ENCODE measurements around the gene FERD3L. TPM values are rescaled to one million over a fixed set of nuclear protein-coding genes. Genes with fewer than 3 reads are reported as not detected.

The FERD3L gene
- total RNA-seq, 2 experiments from 2014 or later, result not detected

DNA sequence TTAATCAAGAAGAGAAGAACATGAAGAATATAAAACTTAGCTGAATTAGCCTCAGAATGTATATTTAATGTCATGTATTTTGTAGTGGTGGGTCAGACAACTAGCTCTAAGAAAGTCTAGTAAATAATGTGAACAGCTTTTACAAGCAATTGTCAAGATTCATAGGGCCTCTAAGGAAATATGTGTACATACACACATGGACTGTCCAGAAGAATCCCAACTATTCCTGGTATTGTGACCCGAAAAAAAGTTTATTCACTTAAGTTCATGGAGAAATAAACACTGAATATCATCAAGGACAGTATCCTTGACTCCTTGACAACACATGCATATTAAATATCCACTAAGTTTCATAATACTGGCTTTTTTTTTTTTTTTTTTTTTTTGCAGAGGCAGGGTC is 16.4 kb downstream of the FERD3L start:
- Mint-ChIP-seq H3K9me3 (no peaks in the 10 kb centered on the region), H3K4me3 (no peak overlapping the region), H3K27me3 (no peaks in the 10 kb centered on the region), H3K36me3 (ENCODE audit: low read depth) (no peaks in the 10 kb centered on the region), H3K4me1 (no peaks in the 10 kb centered on the region), H3K27ac (no peak overlapping the region)
- POLR2A ChIA-PET, result no interaction called here
- DNase-seq, result no peak
- CTCF ChIA-PET, result no interaction called here

- POLR2A ChIA-PET, result no interaction called here
- Mint-ChIP-seq H3K4me3 (no peak overlapping the region), H3K27me3 (peaks cover 38% of the 10 kb centered on the region), H3K4me1 (no peaks in the 10 kb centered on the region), H3K27ac (no peak overlapping the region), H3K9me3 (no peaks in the 10 kb centered on the region), H3K36me3 (ENCODE audit: low read depth) (no peaks in the 10 kb centered on the region)
- CTCF ChIA-PET, result no interaction called here
- no peak for DNase-seq
These were observed 23.1 kb downstream of the FERD3L start for GRCh38 chr7:19121977-19122588.

DNA sequence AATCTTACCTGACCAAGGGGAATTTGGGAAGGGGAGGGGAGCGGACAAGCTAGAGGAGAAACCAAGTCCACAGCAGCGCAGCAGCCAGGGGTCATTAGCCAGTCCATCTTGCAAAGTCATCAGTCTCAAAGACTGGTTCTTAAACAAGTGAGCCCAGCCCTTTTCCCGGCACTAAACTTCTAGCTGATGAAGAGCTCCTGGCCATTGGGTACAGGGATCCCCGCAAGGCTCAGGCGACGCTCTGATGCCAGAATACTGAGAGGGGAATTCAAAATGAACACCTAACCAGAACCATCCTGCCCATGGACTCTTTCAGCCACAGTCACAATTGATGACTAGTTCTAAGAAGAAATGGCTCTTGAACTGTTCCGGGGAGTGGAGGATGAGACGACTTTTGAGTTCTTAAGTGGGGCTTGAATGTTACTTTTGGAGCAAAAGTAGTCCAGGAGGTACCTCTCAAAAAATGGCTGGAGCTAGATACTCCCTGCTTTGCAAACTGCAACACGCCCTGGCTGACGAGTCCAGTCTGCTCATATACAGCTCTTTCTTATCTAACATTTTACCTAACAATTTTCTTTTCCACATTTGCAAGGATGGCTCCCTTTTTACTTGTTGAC is 25.2 kb downstream of the FERD3L start:
- Mint-ChIP-seq H3K4me3 (no peak overlapping the region), H3K9me3 (no peaks in the 10 kb centered on the region), H3K27me3 (peaks cover 45% of the 10 kb centered on the region), H3K36me3 (ENCODE audit: low read depth) (no peaks in the 10 kb centered on the region), H3K27ac (no peak overlapping the region), H3K4me1 (peaks cover 4% of the 10 kb centered on the region)
- DNase-seq, result no peak
- CTCF ChIA-PET, result no interaction called here
- POLR2A ChIA-PET, result no interaction called here

GRCh38 chr7:19119372-19119771 is 25.8 kb downstream of the FERD3L start:
- POLR2A ChIA-PET, result no interaction called here
- Mint-ChIP-seq H3K27ac (no peak overlapping the region), H3K4me3 (no peak overlapping the region), H3K36me3 (ENCODE audit: low read depth) (no peaks in the 10 kb centered on the region), H3K4me1 (peaks cover 4% of the 10 kb centered on the region), H3K9me3 (no peaks in the 10 kb centered on the region), H3K27me3 (peaks cover 51% of the 10 kb centered on the region)
- DNase-seq, result no peak
- CTCF ChIA-PET, result no interaction called here

DNA sequence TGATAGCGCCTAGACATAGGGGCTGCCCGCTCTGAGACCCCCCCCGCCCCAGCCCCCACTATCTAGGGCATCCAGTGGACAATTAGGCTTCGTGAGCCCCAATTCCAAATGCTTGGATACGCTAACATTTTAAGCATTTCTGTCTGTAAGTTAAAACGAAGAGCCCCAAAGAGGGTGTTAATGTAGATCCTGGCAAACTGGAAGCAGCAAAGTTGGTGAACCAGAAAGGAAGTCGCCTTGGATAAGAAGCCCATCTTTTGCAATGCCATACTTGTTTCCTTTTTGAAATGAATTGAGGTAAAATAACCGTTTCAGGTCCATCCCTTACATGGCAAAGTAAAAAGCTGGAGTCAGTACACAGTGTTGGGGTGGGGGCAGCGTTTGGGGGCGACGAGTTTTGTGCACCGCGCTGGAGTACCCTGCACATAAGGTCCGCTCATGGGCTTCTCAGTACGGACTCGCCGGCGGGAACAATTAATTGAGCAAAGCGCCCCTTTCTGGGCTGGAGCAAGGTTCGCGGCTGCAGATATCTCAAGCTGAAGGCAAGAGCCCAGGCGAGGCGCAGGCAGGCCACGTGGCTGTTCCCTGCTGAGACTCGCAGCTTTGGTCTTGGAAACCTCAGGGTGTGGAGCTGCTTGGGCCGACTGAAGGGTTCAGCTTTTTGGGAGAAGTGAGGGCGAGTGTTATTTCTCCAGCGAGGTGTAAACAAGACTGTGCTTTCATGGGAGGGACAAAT is 26.4 kb downstream of the FERD3L start:
- DNase-seq, result no peak
- H3K4me1 Mint-ChIP-seq, result peaks cover 4% of the 10 kb centered on the region
- no peak overlapping the region for H3K4me3 Mint-ChIP-seq
- H3K9me3 Mint-ChIP-seq, result no peaks in the 10 kb centered on the region
- no peaks in the 10 kb centered on the region for H3K36me3 Mint-ChIP-seq (ENCODE audit: low read depth)
- POLR2A ChIA-PET, result no interaction called here
- CTCF ChIA-PET, result no interaction called here
- H3K27me3 Mint-ChIP-seq, result peaks cover 56% of the 10 kb centered on the region
- H3K27ac Mint-ChIP-seq, result no peak overlapping the region

DNA sequence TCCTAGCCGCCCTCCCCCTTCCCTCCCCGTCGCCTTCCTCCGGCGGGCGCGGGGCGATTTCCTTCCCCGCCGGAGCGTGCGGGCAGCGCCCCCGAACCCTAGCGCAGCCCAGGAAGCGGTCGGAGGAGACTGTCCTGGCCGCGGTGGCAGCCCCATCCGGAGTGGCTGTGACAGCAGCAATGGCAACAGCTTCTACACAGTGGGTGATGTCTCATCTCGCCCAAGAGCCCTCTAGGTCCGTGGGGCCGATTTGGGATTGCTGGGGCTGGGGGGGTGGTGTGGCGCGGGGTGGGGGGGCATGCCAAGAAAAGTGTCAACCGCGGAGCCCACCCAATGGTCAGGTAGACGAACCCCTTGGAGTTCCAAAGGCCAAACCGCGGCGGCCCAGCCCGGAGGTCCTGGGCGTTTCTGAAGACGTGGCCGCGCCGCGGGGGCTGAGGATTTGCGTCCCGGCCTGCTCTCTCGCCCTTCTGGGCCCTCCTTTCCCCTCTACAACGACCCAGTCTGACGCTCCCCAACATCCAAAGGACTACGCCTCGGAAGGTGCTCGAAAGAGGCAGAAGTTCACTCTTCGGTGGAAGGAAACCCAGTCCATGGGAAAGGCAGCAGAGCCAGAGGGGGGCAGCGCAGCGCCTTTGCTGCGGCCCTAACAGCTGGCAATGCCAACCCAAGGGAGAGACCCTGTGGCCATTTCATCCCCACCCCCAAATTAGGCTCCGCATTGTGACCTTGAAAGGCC is 27.2 kb downstream of the FERD3L start:
- H3K4me3 Mint-ChIP-seq, result no peak overlapping the region
- no peaks in the 10 kb centered on the region for H3K36me3 Mint-ChIP-seq (ENCODE audit: low read depth)
- CTCF ChIA-PET, result no interaction called here
- POLR2A ChIA-PET, result no interaction called here
- H3K27me3 Mint-ChIP-seq, result peaks cover 61% of the 10 kb centered on the region
- no peaks in the 10 kb centered on the region for H3K9me3 Mint-ChIP-seq
- no peak overlapping the region for H3K27ac Mint-ChIP-seq
- H3K4me1 Mint-ChIP-seq, result peaks cover 4% of the 10 kb centered on the region
- no peak for DNase-seq

- peak within 1 kb of the TSS; percentile 43 for H3K4me3 Mint-ChIP-seq
These were observed 27.9 kb downstream of the FERD3L start, which contains the start of gene TWIST1 for GRCh38 chr7:19117091-19117869. TWIST1 (minus strand) TSS chr7:19117636; CDS start chr7:19117321, 315 bp downstream.

DNA sequence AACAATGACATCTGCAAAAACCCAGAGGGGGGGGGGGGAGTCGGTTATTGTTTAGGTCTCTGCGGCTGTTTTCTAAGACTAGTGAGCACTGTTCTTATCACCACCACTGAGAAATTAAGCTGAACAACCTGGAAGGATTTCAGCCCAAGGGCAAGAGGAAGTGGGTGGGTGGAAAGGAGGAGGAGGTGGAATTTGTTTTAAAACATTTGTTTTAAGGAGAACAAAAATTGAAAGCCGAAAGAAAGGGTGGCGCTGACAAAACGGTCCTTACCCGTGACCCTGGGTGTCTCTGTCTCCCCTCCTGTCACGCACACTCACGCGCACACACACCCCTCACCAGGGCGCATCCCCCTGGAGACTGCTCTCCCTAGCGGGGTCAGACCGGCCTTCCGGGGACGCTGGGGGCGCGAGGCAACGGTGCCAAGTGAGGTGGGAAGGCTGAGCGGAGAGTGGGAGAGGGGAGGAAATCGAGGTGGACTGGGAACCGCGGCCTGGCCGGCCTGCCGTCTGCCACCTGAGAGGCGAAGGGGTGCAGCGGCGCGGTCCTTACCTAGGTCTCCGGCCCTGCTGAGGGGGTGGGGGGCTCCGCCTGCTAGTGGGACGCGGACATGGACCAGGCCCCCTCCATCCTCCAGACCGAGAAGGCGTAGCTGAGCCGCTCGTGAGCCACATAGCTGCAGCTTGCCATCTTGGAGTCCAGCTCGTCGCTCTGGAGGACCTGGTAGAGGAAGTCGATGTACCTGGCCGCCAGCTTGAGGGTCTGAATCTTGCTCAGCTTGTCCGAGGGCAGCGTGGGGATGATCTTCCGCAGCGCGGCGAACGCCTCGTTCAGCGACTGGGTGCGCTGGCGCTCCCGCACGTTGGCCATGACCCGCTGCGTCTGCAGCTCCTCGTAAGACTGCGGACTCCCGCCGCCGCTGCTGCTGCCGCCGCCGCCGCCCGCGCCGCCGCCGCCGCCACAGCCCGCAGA is 28.8 kb downstream of the FERD3L start:
- Mint-ChIP-seq H3K9me3 (no peaks in the 10 kb centered on the region), H3K4me1 (peaks cover 4% of the 10 kb centered on the region), H3K36me3 (ENCODE audit: low read depth) (no peaks in the 10 kb centered on the region), H3K4me3 (peak overlapping the region; percentile 7), H3K27ac (no peak overlapping the region), H3K27me3 (peaks cover 67% of the 10 kb centered on the region)
- ChIA-PET CTCF (no interaction called here), POLR2A (no interaction called here)
- DNase-seq, result no peak

More at GRCh38 chr7:19117091-19117869, 27.9 kb downstream of the FERD3L start, which contains the start of gene TWIST1:
- Mint-ChIP-seq H3K36me3 (ENCODE audit: low read depth) (no peaks in the 10 kb centered on the region), H3K4me1 (peaks cover 4% of the 10 kb centered on the region), H3K27me3 (peaks cover 65% of the 10 kb centered on the region), H3K9me3 (no peaks in the 10 kb centered on the region), H3K27ac (no peak within 1 kb of the TSS)
- ChIA-PET CTCF (no interaction called here), POLR2A (no interaction called here)
- no peak for DNase-seq

GRCh38 chr7:19114551-19114855 is 30.7 kb downstream of the FERD3L start:
- no peaks in the 10 kb centered on the region for H3K36me3 Mint-ChIP-seq (ENCODE audit: low read depth)
- H3K9me3 Mint-ChIP-seq, result no peaks in the 10 kb centered on the region
- ChIA-PET POLR2A (no interaction called here), CTCF (no interaction called here)
- peaks cover 71% of the 10 kb centered on the region for H3K27me3 Mint-ChIP-seq
- no peak overlapping the region for H3K27ac Mint-ChIP-seq
- peaks cover 4% of the 10 kb centered on the region for H3K4me1 Mint-ChIP-seq
- no peak overlapping the region for H3K4me3 Mint-ChIP-seq
- DNase-seq, result no peak

GRCh38 chr7:19113855-19114550 is 31.2 kb downstream of the FERD3L start:
- H3K4me1 Mint-ChIP-seq, result peaks cover 4% of the 10 kb centered on the region
- H3K27ac Mint-ChIP-seq, result no peak overlapping the region
- H3K36me3 Mint-ChIP-seq (ENCODE audit: low read depth), result no peaks in the 10 kb centered on the region
- ChIA-PET CTCF (no interaction called here), POLR2A (no interaction called here)
- H3K27me3 Mint-ChIP-seq, result peaks cover 71% of the 10 kb centered on the region
- no peak overlapping the region for H3K4me3 Mint-ChIP-seq
- H3K9me3 Mint-ChIP-seq, result no peaks in the 10 kb centered on the region
- DNase-seq, result no peak

GRCh38 chr7:19113002-19113350 is 32.2 kb downstream of the FERD3L start:
- Mint-ChIP-seq H3K27me3 (peaks cover 72% of the 10 kb centered on the region), H3K27ac (no peak overlapping the region), H3K9me3 (no peaks in the 10 kb centered on the region), H3K4me1 (peaks cover 4% of the 10 kb centered on the region), H3K36me3 (ENCODE audit: low read depth) (no peaks in the 10 kb centered on the region), H3K4me3 (no peak overlapping the region)
- ChIA-PET POLR2A (no interaction called here), CTCF (no interaction called here)
- no peak for DNase-seq

All from activated CD4-positive, alpha-beta memory T cell treated with anti-CD3 and anti-CD28 coated beads, Interleukin-2, amount 10 ng/mL, durations not matched to agents 7 days and 5 days (primary cell).